ENCODE measurements around the gene CEP164.

DNA sequence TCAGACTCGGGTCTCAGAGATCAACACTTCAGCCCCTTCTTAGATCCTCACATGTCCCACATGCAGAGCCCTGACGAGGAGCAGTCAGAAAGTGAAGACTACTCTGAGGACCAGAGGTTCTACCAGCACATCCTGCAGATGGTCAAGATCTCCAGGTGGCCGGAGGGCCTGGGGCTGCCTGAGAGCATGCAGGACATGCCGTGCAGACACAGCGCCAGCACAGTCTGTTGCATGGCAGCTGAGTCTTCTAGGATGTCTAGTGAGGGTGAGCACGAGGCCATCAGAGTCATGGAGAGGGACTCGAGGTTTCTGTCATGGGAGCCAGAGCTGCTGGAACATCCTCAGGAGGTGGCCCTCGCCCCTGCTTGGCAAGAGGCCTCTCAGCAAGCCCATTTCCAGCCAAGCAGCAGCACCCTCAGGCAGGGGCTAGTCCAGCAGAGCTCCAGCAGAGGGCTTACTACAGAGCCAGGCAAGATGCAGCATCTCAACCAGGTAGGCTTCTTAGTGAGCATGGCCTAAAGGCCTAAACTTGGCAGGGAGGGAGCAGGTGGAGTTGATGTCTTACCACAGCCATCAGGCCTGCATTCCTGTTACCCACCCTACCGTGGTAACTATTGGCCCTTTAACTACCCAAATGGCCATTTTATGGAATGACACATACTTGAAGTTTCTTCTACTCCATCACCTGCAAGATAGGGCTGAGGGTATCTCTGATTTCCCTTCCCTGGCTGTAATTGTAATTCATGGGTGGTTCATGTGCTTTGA lies 28.7 kb downstream of the CEP164 start:
- TF ChIP-seq, protein P1, sequence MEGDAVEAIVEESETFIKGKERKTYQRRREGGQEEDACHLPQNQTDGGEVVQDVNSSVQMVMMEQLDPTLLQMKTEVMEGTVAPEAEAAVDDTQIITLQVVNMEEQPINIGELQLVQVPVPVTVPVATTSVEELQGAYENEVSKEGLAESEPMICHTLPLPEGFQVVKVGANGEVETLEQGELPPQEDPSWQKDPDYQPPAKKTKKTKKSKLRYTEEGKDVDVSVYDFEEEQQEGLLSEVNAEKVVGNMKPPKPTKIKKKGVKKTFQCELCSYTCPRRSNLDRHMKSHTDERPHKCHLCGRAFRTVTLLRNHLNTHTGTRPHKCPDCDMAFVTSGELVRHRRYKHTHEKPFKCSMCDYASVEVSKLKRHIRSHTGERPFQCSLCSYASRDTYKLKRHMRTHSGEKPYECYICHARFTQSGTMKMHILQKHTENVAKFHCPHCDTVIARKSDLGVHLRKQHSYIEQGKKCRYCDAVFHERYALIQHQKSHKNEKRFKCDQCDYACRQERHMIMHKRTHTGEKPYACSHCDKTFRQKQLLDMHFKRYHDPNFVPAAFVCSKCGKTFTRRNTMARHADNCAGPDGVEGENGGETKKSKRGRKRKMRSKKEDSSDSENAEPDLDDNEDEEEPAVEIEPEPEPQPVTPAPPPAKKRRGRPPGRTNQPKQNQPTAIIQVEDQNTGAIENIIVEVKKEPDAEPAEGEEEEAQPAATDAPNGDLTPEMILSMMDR (IDR thresholded peaks at IDR 0.05) = no peak
- TF ChIP-seq POLR2AphosphoS5 (IDR thresholded peaks at IDR 0.05) = no peak

All from transverse colon (tissue), 4 donors.